HepG2 (cell line): Measurements from ENCODE around the gene TBL3. TPM values are rescaled to one million over a fixed set of nuclear protein-coding genes. Genes with fewer than 3 reads are reported as not detected.

Experiments
- ATF7 ChIP-seq, 2 experiments: fragments of 450-650 bp in 1 of 2; sonication (generic) in 1 of 2; formaldehyde crosslinking in 1 of 2; IDR thresholded peaks; 2 replicates each; pipeline versions ENCODE4 v1.4.0 to v1.6.1; 2016 to 2020; ENCODE audit warnings: antibody characterized with exemption in 1 of 2, mild to moderate bottlenecking in 1 of 2, missing genetic modification reagents in 1 of 2
- BHLHE40 ChIP-seq: IDR thresholded peaks from 2 replicates; pipeline ENCODE4 v1.6.1; 2011; ENCODE audit warnings: low read length, improper control_type of control experiment
- CHD2 ChIP-seq: IDR thresholded peaks from 2 replicates; pipeline ENCODE4 v1.6.1; 2011; ENCODE audit warnings: low read depth, low read length, improper control_type of control experiment
- DZIP1 ChIP-seq: sonication (generic); formaldehyde crosslinking; IDR thresholded peaks from 2 replicates; pipeline ENCODE4 v1.5.0; 2020; ENCODE audit warnings: mild to moderate bottlenecking, missing genetic modification reagents
- EHMT2 ChIP-seq: fragments of 200-600 bp; sonication (generic); IDR thresholded peaks from 2 replicates; pipeline ENCODE4 v1.7.0; 2017; ENCODE audit warnings: antibody characterized with exemption, low read depth, low read length, borderline replicate concordance
- FIP1L1 ChIP-seq: fragments of 200-400 bp; formaldehyde crosslinking; IDR thresholded peaks from 2 replicates; pipeline ENCODE4 v1.6.1; 2018; ENCODE audit warnings: low read depth, mild to moderate bottlenecking, low read length, moderate library complexity, borderline replicate concordance; ENCODE audit not compliant: insufficient read depth
- HDAC1 ChIP-seq: sonication (generic); formaldehyde crosslinking; IDR thresholded peaks from 2 replicates; pipeline ENCODE4 v1.5.1; 2020; ENCODE audit warnings: mild to moderate bottlenecking, missing genetic modification reagents
- HMG20B ChIP-seq: conservative IDR thresholded peaks from 2 replicates; pipeline ENCODE4 v1.6.1; 2016; ENCODE audit warnings: missing genetic modification reagents, missing compliant biosample characterization
- IRF2 ChIP-seq: IDR thresholded peaks from 2 replicates; pipeline ENCODE4 v1.6.1; 2018; ENCODE audit warnings: missing genetic modification reagents, missing compliant biosample characterization
- KDM2A ChIP-seq: sonication (generic); formaldehyde crosslinking; IDR thresholded peaks from 2 replicates; pipeline ENCODE4 v1.4.0; 2020; ENCODE audit warnings: low read depth, missing genetic modification reagents, borderline replicate concordance
- MBNL3 ChIP-seq: fragments of 250-450 bp; sonication (Bioruptor Pico); conservative IDR thresholded peaks from 2 replicates; pipeline ENCODE4 v1.8.0; 2022; ENCODE audit warnings: mild to moderate bottlenecking, inconsistent platforms
- MYC ChIP-seq: sonication (generic); formaldehyde crosslinking; IDR thresholded peaks from 2 replicates; pipeline ENCODE4 v1.9.0; 2021; ENCODE audit warnings: missing genetic modification reagents, borderline replicate concordance
- REL ChIP-seq: sonication (generic); formaldehyde crosslinking; conservative IDR thresholded peaks from 2 replicates; pipeline ENCODE4 v1.8.0; 2022; ENCODE audit warnings: mild to moderate bottlenecking, missing genetic modification reagents, moderate library complexity
- SNAPC2 ChIP-seq: sonication (generic); formaldehyde crosslinking; IDR thresholded peaks from 2 replicates; pipeline ENCODE4 v1.8.1; 2022; ENCODE audit warnings: mild to moderate bottlenecking, missing genetic modification reagents
- SOX5 ChIP-seq: IDR thresholded peaks from 2 replicates; pipeline ENCODE4 v1.6.1; 2016; ENCODE audit warnings: borderline replicate concordance
- TFDP1 ChIP-seq: IDR thresholded peaks from 2 replicates; pipeline ENCODE4 v1.6.1; 2016; ENCODE audit warnings: missing compliant biosample characterization, missing genetic modification reagents, borderline replicate concordance
- ZNF224 ChIP-seq: sonication (generic); formaldehyde crosslinking; IDR thresholded peaks from 2 replicates; pipeline ENCODE4 v1.5.0; 2020; ENCODE audit warnings: mild to moderate bottlenecking, missing genetic modification reagents
- ZNF335 ChIP-seq: sonication (generic); formaldehyde crosslinking; IDR thresholded peaks from 2 replicates; pipeline ENCODE4 v1.4.0; 2020; ENCODE audit warnings: missing genetic modification reagents
- ZNF776 ChIP-seq: sonication (generic); formaldehyde crosslinking; IDR thresholded peaks from 2 replicates; pipeline ENCODE4 v1.4.0; 2020; ENCODE audit warnings: mild to moderate bottlenecking, missing genetic modification reagents
- ZNF841 ChIP-seq: sonication (generic); formaldehyde crosslinking; IDR thresholded peaks from 2 replicates; pipeline ENCODE4 v1.8.1; 2023; ENCODE audit warnings: missing genetic modification reagents, borderline replicate concordance
- polyA plus RNA-seq, 8 experiments: library from polyadenylated mRNA; depleted of rRNA in 3 of 8; stranded (reverse) in 7 of 8; unstranded in 1 of 8; fragments of >200 nt; fragmentation: Illumina TruSeq in 4 of 8; extraction: Trizol in 4 of 8; gene quantifications; 2 replicates each; pipeline versions ENCODE4 v1.2.1 to v1.2.3, GENCODE V29; 2011 to 2016; ENCODE audit warnings: low read depth in 4 of 8, missing spikeins in 1 of 8, mixed read lengths in 1 of 8; ENCODE audit not compliant: insufficient read depth in 1 of 8
- total RNA-seq, 5 experiments: library from RNA; depleted of rRNA; stranded (reverse); fragments of >200 nt; fragmentation: Illumina TruSeq; extraction: Trizol; gene quantifications; 2 replicates each; pipeline ENCODE4 v1.2.3, GENCODE V29; 2016; ENCODE audit warnings: low read depth in 1 of 5
- TF ChIP-seq, protein P1 (sequence below): sonication (generic); formaldehyde crosslinking; IDR thresholded peaks from 2 replicates; pipeline ENCODE4 v1.8.1; 2023; ENCODE audit warnings: mild to moderate bottlenecking, missing genetic modification reagents

TBL3 gene
- total and polyA plus RNA-seq, 2 of the 13 experiments (the other 11 are each of a cell fraction or from before 2014, with no cell fraction given): 16.8 to 38.0 TPM

GRCh38 chr16:1940273-1941161 lies 31.3 kb upstream of the TBL3 start (continued):
- TF ChIP-seq FIP1L1: no peak
- TF ChIP-seq KDM2A (CRISPR knock-in tag): peak; percentile 42; the same call in 1 of the 2 replicates
- TF ChIP-seq, protein P1, sequence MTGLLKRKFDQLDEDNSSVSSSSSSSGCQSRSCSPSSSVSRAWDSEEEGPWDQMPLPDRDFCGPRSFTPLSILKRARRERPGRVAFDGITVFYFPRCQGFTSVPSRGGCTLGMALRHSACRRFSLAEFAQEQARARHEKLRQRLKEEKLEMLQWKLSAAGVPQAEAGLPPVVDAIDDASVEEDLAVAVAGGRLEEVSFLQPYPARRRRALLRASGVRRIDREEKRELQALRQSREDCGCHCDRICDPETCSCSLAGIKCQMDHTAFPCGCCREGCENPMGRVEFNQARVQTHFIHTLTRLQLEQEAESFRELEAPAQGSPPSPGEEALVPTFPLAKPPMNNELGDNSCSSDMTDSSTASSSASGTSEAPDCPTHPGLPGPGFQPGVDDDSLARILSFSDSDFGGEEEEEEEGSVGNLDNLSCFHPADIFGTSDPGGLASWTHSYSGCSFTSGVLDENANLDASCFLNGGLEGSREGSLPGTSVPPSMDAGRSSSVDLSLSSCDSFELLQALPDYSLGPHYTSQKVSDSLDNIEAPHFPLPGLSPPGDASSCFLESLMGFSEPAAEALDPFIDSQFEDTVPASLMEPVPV (CRISPR knock-in tag): peak; percentile 74; the same call in 1 of the 2 replicates
- no peak for TF ChIP-seq MBNL3 (CRISPR knock-in tag)
- TF ChIP-seq ZNF776 (CRISPR knock-in tag): peak; percentile 86
- no peak for TF ChIP-seq CHD2
- peak; percentile 82 for TF ChIP-seq ZNF335
- peak; percentile 71 for TF ChIP-seq HDAC1
- TF ChIP-seq ATF7 (IDR thresholded peaks at IDR 0.05): no peak
- peak; percentile 61; the same call in 1 of the 2 replicates for TF ChIP-seq ATF7 (CRISPR knock-in tag; IDR thresholded peaks at IDR 0.05)
- TF ChIP-seq SOX5: peak; percentile 35; the same call in 1 of the 2 replicates
- 0 out of 2 replicates have a peak, but pooled peaks have one; percentile 14 for TF ChIP-seq TFDP1 (CRISPR knock-in tag)
- TF ChIP-seq ZNF841 (CRISPR knock-in tag): no peak
- TF ChIP-seq MYC (CRISPR knock-in tag): peak; percentile 83
- peak; percentile 78 for TF ChIP-seq IRF2 (CRISPR knock-in tag)
- peak; percentile 7; the same call in 1 of the 2 replicates for TF ChIP-seq HMG20B (CRISPR knock-in tag)
- TF ChIP-seq SNAPC2: 0 out of 2 replicates have a peak, but pooled peaks have one; percentile 31
- TF ChIP-seq REL: peak; percentile 81
- TF ChIP-seq BHLHE40: peak; percentile 81
- no peak for TF ChIP-seq EHMT2
- no peak for TF ChIP-seq DZIP1 (CRISPR knock-in tag)
- TF ChIP-seq ZNF224 (CRISPR knock-in tag): no peak
